ENCODE measurements around the gene HERPUD2.

The HERPUD2 gene

GRCh38 chr7:35617041-35617440 lies 77.9 kb downstream of the HERPUD2 start:
- no peak for DNase-seq
- Histone ChIP-seq H3K9ac (ENCODE audit: low read depth, low read length) (no peak overlapping the region), H3K36me3 (ENCODE audit: insufficient read depth, low read length) (no peaks in the 10 kb centered on the region), H3K4me2 (ENCODE audit: insufficient read depth, low read length) (no peak overlapping the region), H3K4me3 (ENCODE audit: low read depth in 1 of 2, low read length in 2 of 2) (no peak overlapping the region), H3K27me3 (ENCODE audit: insufficient read depth, low read length, poor library complexity) (no peaks in the 10 kb centered on the region), H2AFZ (ENCODE audit: low read depth, low read length) (no peak overlapping the region), H3K27ac (ENCODE audit: low read length) (no peak overlapping the region), H3K9me3 (ENCODE audit: insufficient read depth, low read length, severe bottlenecking) (no peaks in the 10 kb centered on the region), H4K20me1 (ENCODE audit: insufficient read depth, low read length) (no peaks in the 10 kb centered on the region), H3K4me1 (ENCODE audit: insufficient read depth, low read length) (no peaks in the 10 kb centered on the region), H3K79me2 (ENCODE audit: insufficient read depth, low read length) (no peaks in the 10 kb centered on the region)
- TF ChIP-seq, protein P1, sequence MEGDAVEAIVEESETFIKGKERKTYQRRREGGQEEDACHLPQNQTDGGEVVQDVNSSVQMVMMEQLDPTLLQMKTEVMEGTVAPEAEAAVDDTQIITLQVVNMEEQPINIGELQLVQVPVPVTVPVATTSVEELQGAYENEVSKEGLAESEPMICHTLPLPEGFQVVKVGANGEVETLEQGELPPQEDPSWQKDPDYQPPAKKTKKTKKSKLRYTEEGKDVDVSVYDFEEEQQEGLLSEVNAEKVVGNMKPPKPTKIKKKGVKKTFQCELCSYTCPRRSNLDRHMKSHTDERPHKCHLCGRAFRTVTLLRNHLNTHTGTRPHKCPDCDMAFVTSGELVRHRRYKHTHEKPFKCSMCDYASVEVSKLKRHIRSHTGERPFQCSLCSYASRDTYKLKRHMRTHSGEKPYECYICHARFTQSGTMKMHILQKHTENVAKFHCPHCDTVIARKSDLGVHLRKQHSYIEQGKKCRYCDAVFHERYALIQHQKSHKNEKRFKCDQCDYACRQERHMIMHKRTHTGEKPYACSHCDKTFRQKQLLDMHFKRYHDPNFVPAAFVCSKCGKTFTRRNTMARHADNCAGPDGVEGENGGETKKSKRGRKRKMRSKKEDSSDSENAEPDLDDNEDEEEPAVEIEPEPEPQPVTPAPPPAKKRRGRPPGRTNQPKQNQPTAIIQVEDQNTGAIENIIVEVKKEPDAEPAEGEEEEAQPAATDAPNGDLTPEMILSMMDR (IDR thresholded peaks at IDR 0.05; ENCODE audit: borderline replicate concordance, extremely low read depth, low read length, poor library complexity, severe bottlenecking): no peak
- TF ChIP-seq EZH2 (IDR thresholded peaks at IDR 0.05; ENCODE audit: borderline replicate concordance, low read depth, low read length, severe bottlenecking): no peak
- ATAC-seq (ENCODE audit: insufficient read depth, low read depth): no peak

DNA sequence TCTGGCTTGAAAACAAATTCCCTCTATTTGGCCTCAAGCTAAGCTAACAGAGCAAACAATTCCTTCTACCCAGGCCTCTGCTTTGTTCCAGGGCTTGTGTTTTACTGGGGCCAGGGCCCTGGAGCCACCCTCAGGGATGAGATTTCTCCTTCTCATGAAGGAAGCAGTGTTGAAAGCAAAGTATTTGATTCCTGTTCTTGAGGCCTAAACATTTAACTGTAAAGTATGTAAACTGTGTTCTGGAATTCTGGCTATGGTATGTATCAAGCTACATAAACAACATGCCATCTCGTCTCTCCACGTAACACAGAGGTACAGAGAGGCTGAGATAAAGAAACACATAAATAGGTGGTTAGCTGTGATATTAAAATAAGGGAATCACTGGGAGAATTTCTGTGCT lies 81.8 kb downstream of the HERPUD2 start:
- Histone ChIP-seq H3K9me3 (ENCODE audit: insufficient read depth, low read length, severe bottlenecking) (no peaks in the 10 kb centered on the region), H4K20me1 (ENCODE audit: insufficient read depth, low read length) (no peaks in the 10 kb centered on the region), H3K4me2 (ENCODE audit: insufficient read depth, low read length) (no peak overlapping the region), H3K27ac (ENCODE audit: low read length) (no peak overlapping the region), H3K4me1 (ENCODE audit: insufficient read depth, low read length) (no peaks in the 10 kb centered on the region), H3K79me2 (ENCODE audit: insufficient read depth, low read length) (no peaks in the 10 kb centered on the region), H3K4me3 (ENCODE audit: low read depth in 1 of 2, low read length in 2 of 2) (no peak overlapping the region), H3K36me3 (ENCODE audit: insufficient read depth, low read length) (no peaks in the 10 kb centered on the region), H3K27me3 (ENCODE audit: insufficient read depth, low read length, poor library complexity) (peaks cover 4% of the 10 kb centered on the region), H3K9ac (ENCODE audit: low read depth, low read length) (no peak overlapping the region), H2AFZ (ENCODE audit: low read depth, low read length) (no peak overlapping the region)
- DNase-seq (no peak), ATAC-seq (ENCODE audit: insufficient read depth, low read depth) (no peak)
- TF ChIP-seq, protein P1 (IDR thresholded peaks at IDR 0.05; ENCODE audit: borderline replicate concordance, extremely low read depth, low read length, poor library complexity, severe bottlenecking): no peak
- TF ChIP-seq EZH2 (IDR thresholded peaks at IDR 0.05; ENCODE audit: borderline replicate concordance, low read depth, low read length, severe bottlenecking): no peak

- Histone ChIP-seq H3K27ac (ENCODE audit: low read length) (no peak overlapping the region), H3K27me3 (ENCODE audit: insufficient read depth, low read length, poor library complexity) (peaks cover 4% of the 10 kb centered on the region), H3K4me1 (ENCODE audit: insufficient read depth, low read length) (no peaks in the 10 kb centered on the region), H3K79me2 (ENCODE audit: insufficient read depth, low read length) (no peaks in the 10 kb centered on the region), H3K4me3 (ENCODE audit: low read depth in 1 of 2, low read length in 2 of 2) (no peak overlapping the region), H3K9ac (ENCODE audit: low read depth, low read length) (no peak overlapping the region), H4K20me1 (ENCODE audit: insufficient read depth, low read length) (no peaks in the 10 kb centered on the region), H3K9me3 (ENCODE audit: insufficient read depth, low read length, severe bottlenecking) (no peaks in the 10 kb centered on the region), H3K36me3 (ENCODE audit: insufficient read depth, low read length) (no peaks in the 10 kb centered on the region), H3K4me2 (ENCODE audit: insufficient read depth, low read length) (no peak overlapping the region), H2AFZ (ENCODE audit: low read depth, low read length) (no peak overlapping the region)
- TF ChIP-seq, protein P1 (IDR thresholded peaks at IDR 0.05; ENCODE audit: borderline replicate concordance, extremely low read depth, low read length, poor library complexity, severe bottlenecking): no peak
- TF ChIP-seq EZH2 (IDR thresholded peaks at IDR 0.05; ENCODE audit: borderline replicate concordance, low read depth, low read length, severe bottlenecking): no peak
- ATAC-seq (ENCODE audit: insufficient read depth, low read depth): no peak
- no peak for DNase-seq
Measured at GRCh38 chr7:35605760-35606159, 89.2 kb downstream of the HERPUD2 start.

GRCh38 chr7:35604595-35604994 lies 90.3 kb downstream of the HERPUD2 start:
- H3K36me3 ChIP-seq (ENCODE audit: insufficient read depth, low read length): no peaks in the 10 kb centered on the region
- no peaks in the 10 kb centered on the region for H3K4me1 ChIP-seq (ENCODE audit: insufficient read depth, low read length)
- no peak overlapping the region for H3K4me3 ChIP-seq (ENCODE audit: low read depth in 1 of 2, low read length in 2 of 2)
- H4K20me1 ChIP-seq (ENCODE audit: insufficient read depth, low read length): no peaks in the 10 kb centered on the region
- H3K9me3 ChIP-seq (ENCODE audit: insufficient read depth, low read length, severe bottlenecking): no peaks in the 10 kb centered on the region
- H2AFZ ChIP-seq (ENCODE audit: low read depth, low read length): no peak overlapping the region
- peaks cover 4% of the 10 kb centered on the region for H3K27me3 ChIP-seq (ENCODE audit: insufficient read depth, low read length, poor library complexity)
- no peak for TF ChIP-seq EZH2 (IDR thresholded peaks at IDR 0.05; ENCODE audit: borderline replicate concordance, low read depth, low read length, severe bottlenecking)
- TF ChIP-seq, protein P1 (IDR thresholded peaks at IDR 0.05; ENCODE audit: borderline replicate concordance, extremely low read depth, low read length, poor library complexity, severe bottlenecking): no peak
- H3K9ac ChIP-seq (ENCODE audit: low read depth, low read length): no peak overlapping the region
- no peaks in the 10 kb centered on the region for H3K79me2 ChIP-seq (ENCODE audit: insufficient read depth, low read length)
- no peak for ATAC-seq (ENCODE audit: insufficient read depth, low read depth)
- no peak for DNase-seq
- H3K4me2 ChIP-seq (ENCODE audit: insufficient read depth, low read length): no peak overlapping the region
- H3K27ac ChIP-seq (ENCODE audit: low read length): no peak overlapping the region
